ENCODE measurements around the gene TEX53.

Gene TEX53

DNA sequence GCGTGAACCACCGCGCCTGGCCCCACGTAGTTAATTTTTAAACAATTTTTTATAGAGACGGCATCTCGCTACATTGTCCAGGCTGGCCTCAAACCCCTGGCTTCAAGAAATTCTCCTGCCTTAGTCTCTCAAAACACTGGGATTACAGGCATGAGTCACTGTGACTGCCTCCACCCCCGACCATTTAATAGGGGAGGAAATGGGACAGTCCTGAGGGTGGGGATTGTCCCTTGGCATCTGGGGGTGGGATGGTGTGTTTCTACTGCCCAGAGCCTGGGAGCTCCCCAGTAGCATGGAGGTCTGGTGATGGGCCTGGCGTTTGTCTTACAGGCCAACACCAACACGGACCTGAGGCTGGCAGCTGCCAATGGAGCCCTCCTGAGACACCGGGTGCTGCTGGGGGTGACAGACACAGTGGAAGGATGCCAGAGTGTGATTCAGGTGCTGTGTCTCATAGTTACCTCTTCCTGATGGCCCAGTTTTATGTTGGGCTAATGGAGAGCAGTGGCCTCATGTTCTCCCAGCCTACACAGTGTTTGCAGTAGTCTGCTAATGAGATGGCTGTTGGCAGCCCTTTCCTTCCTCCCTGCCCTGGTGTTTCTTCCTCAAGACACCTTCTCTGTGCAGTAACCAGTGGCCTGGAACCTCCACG lies 24.0 kb downstream of the TEX53 start:
- DNase-seq, result no peak

DNA sequence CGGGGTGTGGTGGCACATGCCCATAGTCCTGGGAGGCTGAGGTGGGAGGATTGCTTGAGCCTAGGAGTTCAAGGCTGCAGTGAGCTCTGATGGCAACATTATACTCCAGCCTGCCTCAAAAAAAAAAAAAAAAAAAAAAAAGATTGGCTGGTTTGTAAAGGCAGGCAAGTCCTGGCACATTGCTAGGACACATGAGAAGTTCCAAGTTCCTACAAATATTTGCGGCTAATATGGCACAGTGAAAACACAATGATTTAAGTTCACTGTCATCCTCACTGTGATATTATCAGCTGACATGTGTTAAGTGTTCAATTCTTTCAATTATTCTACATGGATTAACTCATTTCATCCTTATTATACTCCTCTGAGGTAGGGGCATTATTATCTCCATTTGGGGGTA lies 26.4 kb downstream of the TEX53 start:
- DNase-seq, result no peak

DNA sequence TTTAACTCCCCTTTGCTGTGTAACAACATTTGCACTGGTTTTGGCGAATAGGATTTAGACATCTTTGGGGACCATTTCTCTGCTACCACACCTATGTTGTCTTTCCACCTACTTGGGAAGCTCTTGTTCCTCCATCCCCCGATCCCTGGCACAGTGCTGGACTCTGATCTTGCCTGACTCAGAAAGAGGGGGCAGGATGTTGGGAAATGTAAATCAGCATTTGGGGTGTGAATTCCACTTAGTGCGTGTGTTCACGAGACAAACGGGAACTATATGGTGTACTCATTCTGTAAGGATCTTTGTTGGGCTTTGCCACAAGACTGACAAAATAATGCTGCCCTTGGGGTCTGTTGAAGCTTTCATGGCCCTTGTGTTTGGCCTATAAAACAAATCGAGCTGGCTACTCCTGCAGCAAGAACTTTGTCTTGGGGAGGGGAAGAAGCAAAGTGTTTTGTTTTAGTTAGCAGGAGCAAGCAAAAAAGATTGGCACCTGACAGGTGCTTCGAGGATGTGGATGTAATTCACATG lies 28.0 kb downstream of the TEX53 start:
- DNase-seq, result no peak

DNA sequence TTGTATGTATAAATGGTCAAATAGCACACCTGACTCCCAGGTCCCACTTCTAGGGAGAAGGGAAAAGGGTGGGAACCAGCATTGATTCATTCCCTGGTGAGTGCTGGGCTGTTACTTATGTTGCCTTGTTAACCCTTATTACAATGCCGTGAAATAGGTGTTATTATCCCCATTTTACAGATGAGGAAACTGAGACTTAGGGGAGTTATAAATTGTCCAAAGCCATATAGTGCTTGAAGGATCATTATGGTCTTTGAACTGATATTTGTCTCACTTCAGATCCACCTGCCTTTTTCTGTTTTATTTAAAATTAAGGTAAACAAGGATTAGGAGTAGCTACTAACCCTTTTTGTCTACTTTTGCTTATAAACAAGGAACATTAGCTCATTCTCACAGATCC lies 30.1 kb downstream of the TEX53 start:
- no peak for DNase-seq

DNA sequence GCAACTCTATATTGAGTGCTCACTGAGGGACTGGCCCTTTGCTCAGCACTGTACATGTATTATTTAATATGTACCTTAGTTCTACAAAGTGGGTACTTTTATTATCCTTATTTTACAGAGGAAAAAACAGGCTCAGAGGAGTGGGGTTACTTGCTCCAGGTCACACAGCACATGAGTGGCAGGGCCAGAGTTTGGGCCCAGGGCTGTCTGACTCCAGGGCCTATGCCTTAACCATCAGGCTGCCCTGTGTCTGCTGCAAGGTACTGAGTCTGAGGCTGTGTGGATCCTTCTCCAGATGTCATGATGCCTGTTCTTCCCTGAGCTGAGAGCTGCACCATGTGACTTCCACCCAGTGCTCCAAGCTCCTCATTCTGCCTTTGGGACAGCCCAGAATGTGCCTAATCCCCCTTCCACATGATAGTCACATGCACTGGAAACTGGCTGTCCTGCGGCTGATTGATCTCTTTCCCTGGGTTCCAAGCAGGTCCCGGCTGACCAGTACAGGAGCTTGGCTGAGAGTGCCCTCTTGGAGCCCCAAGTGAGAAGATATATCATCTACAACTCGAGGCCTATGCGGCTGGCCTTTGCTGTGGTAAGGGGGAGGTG lies 31.1 kb downstream of the TEX53 start:
- DNase-seq, result no peak

DNA sequence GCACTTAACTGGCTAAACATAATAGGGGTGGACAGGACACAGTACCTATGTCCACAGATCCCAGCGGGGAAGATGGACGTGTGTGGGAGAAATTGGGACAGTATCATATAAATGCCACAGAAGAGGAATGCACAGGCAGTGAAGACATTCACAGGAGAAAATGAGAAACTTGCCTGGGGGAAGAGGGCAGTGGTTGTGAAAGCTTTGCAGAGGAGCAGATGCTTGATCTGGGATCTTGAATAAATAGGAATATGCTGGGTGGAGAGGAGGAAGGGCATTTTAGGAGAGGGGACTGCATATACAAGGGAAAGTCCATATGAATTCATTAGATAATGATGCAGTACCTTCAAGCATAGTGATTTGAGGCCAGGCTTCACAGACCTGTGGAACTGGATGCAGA lies 32.9 kb downstream of the TEX53 start:
- DNase-seq, result no peak

DNA sequence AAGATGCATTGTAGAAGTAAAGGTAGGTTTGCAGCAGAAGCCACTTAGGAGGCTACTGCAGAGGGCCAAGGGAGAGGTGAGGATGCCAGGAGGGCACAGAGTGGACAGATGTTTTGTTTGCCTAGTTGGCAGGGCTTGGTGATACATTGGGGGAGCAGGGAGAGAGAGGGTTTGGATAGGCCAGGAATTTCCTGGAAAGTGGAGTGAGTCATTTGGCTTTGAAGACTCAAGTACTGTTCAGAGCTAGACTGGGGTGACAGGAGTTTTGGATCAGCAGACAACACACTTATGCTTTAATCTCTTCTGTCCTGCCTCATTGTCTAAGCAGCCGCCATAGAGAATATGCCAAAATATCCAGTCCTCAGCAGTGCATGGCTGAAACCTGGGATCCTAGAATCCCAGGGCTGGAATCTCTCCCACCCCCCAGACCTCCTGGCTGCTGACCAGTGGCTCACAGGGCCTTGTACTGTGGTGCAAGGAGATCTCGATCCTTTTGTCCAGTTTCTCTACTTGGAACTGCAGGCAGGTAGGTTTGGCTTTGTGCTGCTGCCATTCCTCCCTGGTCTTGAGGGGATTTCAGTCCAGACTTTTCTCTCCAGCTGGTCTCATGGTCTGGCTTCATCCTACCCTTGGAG lies 35.5 kb downstream of the TEX53 start:
- DNase-seq, result no peak

DNA sequence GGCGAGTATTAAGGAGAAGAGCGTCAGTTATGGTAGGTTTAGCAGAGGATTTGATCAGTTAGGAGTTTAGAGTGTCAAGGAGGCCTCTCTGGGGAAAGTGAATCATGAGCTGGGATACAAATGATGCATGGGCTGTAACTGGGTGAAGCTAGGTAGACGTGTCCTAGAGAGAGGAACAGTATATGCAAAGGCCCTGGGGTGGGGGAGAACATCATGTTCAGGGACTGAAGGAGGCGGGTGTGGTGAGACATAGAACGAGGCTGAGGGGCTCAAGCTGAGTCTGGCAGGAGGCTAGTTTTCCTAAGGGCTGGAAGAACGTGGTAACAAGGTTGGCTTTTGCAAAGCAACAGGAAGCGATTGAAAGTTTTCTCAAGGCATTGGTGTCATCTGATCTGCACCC lies 36.0 kb downstream of the TEX53 start:
- DNase-seq, result no peak

DNA sequence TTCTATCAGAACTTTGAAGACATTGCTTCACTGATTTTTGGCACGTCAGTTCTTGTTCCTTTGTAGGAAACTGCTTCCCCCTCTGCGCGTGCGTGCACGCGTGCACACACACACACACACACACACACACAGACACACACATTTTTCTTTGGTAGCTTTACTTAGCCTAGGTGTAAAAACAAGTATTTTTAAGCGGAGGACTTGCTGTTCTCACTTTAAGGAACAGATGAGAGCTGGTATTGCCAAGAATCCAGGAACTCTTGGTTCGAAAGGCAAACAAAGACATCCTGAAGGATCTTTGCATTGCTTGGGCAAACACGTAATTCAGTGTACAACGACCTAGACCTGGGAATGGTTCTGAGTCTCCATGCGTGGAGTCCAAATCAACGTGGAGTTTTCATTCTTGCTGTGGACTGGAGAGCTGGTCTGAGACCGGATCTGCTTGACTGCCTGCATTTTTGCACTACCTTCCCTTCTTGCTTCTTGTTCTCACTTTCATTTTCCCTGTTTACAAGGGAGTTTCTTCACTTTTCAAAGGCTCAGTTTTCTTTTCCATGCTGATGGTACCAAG lies 38.3 kb downstream of the TEX53 start:
- DNase-seq, result no peak

DNA sequence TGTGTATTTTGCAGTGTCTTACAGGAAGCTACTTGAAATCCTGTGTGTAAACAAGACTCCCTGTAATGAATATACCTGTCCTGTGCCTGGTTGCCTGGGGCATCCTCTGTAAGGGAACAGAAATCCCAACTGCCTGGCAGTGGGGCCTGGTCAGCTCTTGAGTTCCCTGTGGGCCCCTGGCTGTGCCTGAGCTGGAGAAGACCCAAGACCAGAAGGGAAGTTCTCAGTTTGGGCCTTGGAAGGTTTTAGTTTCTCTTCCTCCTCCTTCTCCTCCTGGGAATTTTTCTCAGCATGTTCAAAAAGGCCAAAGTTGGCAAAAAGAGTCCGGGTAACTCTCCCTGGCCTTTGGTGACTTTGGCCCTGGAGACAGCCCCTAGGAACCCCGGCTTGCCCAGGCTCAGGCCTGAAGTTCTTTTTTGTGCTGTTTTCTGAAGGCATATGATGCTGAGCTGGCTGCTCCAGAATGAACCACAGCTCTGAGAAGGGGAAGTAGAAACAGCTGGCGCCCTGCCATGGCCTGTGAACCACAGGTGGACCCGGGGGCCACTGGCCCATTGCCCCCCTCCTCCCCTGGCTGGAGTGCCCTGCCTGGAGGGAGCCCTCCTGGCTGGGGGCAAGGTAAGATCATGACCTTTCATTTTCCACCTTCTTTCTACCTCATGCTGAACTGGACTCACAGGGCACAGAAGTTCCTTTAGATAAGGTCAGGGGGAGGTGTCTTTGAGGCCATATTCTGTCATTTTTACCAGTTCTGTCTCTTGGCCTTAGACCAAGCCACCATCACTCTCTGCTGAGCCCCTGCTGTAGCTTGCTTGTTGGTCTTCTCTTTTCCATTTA lies 40.7 kb downstream of the TEX53 start:
- no peak for DNase-seq

DNA sequence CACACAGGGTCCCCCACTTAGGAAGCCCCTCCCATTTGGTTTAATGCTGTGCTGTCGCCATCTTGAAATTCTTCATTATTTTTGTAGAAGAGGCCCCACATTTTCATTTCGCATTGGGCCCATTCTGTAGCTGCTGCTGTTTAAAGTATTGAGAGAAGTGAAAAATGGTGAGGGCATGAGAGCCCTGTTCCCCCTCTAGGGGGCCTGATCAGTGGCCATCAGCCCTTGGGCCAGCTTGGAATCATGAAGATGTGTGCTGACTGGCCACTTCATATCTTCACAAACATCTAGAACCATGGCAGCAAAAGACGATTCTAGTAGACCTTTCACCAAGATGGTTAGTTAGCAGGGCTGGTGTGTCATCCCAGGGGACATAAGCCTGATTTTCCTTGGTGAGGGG lies 43.2 kb downstream of the TEX53 start:
- no peak for DNase-seq

DNA sequence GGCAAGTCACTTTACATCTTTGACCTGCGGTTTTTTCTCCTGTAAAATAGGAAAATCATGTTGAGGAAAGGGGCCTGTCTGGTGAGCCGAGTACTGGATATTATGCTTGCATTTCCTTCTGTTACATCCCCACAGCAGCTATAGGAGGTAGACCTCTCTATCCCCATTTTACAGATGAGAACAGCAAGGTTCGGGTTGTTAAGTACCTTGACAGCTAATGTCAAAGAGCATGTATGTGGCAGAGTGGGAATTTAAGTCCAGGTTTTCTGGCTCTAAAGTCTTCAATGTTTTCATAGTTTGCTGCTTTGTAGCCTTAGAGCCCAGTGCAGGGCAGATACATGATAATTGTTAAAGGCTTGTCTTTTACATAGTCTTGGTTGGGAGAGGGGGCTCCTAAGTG lies 43.7 kb downstream of the TEX53 start:
- no peak for DNase-seq

DNA sequence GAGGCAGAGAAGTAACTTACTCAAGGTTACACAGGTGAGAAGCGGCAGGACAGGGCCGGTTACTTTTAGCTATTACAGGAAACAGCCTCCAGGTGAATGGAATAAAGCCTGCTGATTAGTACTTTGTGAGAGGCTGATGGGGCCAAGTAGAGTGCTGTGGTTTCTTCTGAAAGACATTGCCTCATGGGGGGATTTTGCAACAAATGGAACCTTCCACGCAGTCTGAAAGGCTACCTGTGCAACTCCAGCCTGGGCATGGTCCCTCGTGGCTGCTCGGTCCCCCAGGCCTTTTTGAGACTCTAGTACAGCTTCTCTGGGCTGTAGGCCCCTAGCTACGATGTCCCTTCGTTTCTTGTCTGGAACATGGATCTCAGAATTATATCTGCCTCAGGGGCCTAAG lies 44.5 kb downstream of the TEX53 start:
- no peak for DNase-seq

DNA sequence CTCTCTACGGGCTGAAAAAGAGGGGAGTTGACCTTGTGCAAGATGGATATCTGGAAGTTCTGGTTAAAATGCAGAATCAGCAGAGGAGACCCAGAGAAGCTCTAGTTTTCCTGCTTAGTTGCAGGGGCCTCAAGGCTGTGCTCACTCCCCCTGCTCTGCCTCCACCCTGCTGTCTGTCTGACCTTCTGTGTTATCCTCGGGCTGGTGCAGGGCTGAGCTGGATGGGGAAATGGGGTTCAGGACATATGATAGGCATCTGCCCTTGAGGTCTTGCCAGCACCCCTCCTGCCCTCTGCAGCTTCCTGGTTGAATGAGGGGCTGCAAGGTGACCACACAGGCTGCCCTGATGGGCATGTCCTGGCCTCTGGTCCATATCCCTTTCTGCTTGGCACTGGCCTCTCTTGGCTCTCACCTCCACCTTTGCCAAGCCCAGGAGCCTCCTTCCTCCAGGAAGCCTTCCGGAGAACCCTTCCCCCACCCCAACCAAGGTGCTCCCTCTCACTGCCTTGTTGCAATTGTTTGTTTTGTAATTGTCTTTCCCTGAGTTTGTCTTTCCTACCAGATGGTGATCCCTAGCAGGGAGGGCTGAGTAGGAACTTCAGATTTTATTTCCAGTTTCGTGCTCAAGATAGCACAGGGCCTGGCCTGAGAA lies 45.2 kb downstream of the TEX53 start:
- DNase-seq, result no peak

DNA sequence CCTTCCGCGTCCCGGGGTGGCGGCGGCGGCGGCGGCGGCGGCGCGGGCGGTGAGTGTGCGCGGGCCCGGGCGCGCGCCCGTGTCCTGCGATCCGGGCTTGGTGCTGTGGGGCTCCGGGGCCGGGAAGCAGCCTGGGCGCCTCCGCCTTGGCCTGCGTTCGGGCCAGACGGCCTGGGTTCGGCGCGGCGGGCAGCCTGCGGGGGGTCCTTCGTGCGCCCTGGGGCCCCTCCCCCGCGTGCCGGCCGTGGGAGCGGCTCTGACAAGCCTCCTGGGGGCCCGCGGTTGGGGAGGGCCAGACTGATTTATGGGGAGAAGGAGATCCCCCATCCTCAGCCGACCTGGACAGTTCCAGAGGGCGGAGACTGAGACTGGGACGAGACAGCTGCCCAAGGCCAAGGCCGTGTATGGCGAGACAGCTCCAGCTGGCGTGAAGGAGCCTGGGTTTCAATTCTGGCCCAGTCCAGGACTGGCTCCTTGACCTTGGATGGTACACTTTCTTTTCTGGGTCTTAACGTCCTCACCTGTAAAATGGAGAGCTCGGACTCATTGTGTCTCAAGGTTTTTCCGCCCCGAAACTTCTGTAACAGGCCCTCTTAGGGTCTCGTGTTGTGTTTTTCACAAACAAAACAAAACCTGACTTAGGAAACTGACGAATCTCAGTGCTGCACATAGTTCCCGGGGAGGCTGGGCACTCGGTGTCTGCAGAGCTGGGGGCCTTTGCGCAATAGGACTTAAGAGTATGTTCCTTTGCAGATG lies 45.9 kb downstream of the TEX53 start:
- no peak for DNase-seq

DNA sequence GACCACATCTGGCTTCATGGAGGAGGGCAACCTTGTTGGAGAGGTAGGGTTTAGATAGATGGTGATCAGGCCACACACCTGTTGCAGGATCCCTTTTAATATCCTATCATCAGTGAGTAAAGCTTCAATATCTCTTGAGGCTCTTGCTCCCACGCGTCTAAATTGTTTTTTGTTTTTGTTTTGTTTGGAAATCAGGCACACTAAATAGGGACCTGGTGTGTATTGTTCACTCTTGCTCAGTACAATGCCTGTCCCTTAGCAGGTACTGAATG lies 49.1 kb downstream of the TEX53 start:
- DNase-seq, result no peak

DNA sequence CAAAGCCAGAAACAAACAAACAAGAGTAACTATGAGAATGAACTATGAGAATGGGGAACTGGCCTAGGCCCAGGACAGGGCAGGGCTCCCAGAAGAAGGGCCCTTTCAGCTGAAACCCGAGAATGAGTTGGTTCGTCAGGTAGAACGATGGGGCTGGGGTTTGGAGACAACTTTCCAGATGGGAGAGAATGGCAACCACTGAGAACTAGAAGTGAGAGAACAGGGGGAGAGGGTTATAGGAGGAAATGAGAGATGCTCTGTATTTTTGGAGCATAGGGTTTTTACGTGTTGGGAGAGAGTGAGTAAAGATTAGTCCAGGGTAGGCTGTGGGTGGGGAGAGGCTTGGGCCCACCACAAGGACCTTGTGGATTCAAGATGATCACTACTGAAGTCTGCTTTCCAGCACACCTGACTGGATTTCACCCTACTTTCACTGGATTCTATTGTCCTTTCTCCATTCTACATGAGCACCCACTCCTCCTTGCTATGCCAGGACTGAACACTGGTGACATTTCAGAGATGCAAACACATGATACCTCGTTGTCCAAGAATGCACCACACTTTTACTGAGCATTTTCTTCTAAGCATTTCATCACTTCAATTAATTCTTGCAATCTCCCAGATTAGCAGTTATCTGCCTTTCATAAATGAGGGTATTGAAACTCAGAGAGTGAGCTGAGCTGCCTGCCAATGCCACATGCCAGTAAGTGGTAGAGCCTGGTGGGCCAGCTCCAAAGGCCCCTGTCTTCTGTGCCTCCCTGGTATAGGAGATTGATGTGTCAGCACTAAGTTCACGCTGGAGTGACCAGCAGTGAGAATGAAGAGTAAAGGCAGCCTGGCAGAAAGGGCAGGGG lies 49.7 kb downstream of the TEX53 start:
- DNase-seq, result no peak

DNA sequence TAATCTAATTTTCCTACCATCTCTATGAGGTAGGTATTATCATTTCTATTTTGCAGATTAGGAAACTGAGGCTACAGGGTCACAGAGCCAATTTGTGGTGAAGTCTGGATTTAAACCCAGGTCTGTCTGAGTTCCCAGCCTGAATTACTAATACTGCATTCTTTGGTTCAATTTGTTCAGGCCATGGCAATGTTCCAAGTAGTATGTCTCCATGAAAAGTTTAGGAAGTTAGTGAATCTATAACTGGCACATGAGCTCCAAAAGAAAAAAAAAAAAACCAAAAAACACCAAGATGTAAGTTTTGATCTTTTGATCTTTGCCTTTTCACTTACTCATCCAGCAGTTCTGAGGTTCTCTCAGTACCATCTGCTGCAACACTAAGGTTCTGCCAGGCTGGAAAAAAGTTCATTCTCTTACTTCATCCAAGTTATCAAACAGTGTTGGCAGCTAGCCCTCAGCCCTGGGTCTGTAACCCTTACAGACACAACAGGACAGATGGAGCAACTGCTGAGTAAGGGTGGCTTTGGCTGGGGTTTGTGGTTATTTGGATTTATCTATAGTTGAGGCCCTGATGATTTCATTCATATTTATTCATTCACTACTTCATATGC lies 50.9 kb downstream of the TEX53 start:
- DNase-seq, result no peak

Measured in activated gamma-delta T cell (primary cell).